MM.1S (cell line): Measurements from ENCODE around the gene DDX28.

ENCODE experiments used
- EZH2 ChIP-seq: fragments of 300-600 bp; sonication (generic); optimal IDR thresholded peaks from 2 replicates; pipeline ENCODE3; 2017; ENCODE audit warnings: low read depth, mild to moderate bottlenecking, antibody characterized with exemption, low read length, mixed read lengths
- EZH2phosphoT487 ChIP-seq: fragments of 300-600 bp; sonication (generic); IDR thresholded peaks from 2 replicates; pipeline ENCODE4 v1.6.1; 2018; ENCODE audit warnings: antibody characterized with exemption, low read length
- TF ChIP-seq, protein P1 (sequence below): fragments of 300-600 bp; sonication (generic); IDR thresholded peaks from 2 replicates; pipeline ENCODE4 v1.5.1; 2016; ENCODE audit warnings: antibody characterized with exemption, low read length, mixed read lengths

GRCh38 chr16:68070806-68071517, 47.9 kb upstream of the DDX28 start:
- TF ChIP-seq, protein P1, sequence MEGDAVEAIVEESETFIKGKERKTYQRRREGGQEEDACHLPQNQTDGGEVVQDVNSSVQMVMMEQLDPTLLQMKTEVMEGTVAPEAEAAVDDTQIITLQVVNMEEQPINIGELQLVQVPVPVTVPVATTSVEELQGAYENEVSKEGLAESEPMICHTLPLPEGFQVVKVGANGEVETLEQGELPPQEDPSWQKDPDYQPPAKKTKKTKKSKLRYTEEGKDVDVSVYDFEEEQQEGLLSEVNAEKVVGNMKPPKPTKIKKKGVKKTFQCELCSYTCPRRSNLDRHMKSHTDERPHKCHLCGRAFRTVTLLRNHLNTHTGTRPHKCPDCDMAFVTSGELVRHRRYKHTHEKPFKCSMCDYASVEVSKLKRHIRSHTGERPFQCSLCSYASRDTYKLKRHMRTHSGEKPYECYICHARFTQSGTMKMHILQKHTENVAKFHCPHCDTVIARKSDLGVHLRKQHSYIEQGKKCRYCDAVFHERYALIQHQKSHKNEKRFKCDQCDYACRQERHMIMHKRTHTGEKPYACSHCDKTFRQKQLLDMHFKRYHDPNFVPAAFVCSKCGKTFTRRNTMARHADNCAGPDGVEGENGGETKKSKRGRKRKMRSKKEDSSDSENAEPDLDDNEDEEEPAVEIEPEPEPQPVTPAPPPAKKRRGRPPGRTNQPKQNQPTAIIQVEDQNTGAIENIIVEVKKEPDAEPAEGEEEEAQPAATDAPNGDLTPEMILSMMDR = no peak
- TF ChIP-seq EZH2phosphoT487 = no peak
- TF ChIP-seq EZH2 = no peak
